ENCODE data around the gene NFYA. TPM values are rescaled to one million over a fixed set of nuclear protein-coding genes. Genes with fewer than 3 reads are reported as not detected.
"Not testable (repeated sequence)": the region's sequence is repeated elsewhere in the genome, so short reads cannot be mapped to it uniquely, and the experiment has no call there.

The NFYA gene
- total RNA-seq, 2 experiments from 2014 or later = 26.7 to 27.3 TPM

DNA sequence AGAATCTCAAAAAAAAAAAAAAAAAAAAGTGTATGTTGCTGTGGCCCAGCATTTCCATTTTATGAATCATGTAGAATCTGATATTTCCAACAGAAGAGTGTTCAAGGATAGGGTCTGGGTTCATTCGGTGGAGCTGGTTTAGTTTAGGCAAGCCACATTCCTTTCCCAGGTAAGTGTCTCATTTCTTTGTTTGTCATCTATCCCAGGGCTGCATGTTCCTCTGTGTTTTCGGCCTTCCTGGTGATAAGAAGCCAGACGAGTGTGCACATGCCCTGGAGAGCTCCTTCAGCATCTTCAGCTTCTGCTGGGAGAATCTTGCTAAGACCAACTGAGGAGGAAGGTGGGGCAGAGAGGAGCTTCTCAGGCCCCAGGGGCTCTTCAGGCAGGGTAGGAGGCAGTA, 38.2 kb downstream of the NFYA start:
- CTCF ChIA-PET = no interaction called here
- TF ChIP-seq, protein P1, sequence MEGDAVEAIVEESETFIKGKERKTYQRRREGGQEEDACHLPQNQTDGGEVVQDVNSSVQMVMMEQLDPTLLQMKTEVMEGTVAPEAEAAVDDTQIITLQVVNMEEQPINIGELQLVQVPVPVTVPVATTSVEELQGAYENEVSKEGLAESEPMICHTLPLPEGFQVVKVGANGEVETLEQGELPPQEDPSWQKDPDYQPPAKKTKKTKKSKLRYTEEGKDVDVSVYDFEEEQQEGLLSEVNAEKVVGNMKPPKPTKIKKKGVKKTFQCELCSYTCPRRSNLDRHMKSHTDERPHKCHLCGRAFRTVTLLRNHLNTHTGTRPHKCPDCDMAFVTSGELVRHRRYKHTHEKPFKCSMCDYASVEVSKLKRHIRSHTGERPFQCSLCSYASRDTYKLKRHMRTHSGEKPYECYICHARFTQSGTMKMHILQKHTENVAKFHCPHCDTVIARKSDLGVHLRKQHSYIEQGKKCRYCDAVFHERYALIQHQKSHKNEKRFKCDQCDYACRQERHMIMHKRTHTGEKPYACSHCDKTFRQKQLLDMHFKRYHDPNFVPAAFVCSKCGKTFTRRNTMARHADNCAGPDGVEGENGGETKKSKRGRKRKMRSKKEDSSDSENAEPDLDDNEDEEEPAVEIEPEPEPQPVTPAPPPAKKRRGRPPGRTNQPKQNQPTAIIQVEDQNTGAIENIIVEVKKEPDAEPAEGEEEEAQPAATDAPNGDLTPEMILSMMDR (IDR thresholded peaks at IDR 0.05) = no peak
- H3K27me3 ChIP-seq (ENCODE audit: control insufficient read depth in 1 of 2, insufficient read depth in 2 of 2, low read length in 2 of 2) = no peaks in the 10 kb centered on the region
- ATAC-seq (ENCODE audit: poor library complexity) (no peak), DNase-seq (no peak)
- Mint-ChIP-seq H3K27ac (no peak overlapping the region), H3K27me3 (no peaks in the 10 kb centered on the region), H3K4me1 (ENCODE audit: low read depth) (no peaks in the 10 kb centered on the region), H3K9me3 (no peaks in the 10 kb centered on the region), H3K4me3 (no peak overlapping the region), H3K36me3 (ENCODE audit: low read depth) (peaks cover 30% of the 10 kb centered on the region)
- POLR2A ChIA-PET = no interaction called here
- no peaks in the 10 kb centered on the region for H3K4me1 ChIP-seq (ENCODE audit: insufficient read depth, low read length)
- no peaks in the 10 kb centered on the region for H3K36me3 ChIP-seq (ENCODE audit: insufficient read depth, low read length)
- no peak overlapping the region for H3K4me3 ChIP-seq (ENCODE audit: low read length)
- H3K27ac ChIP-seq (ENCODE audit: low read depth in 1 of 2, low read length in 2 of 2) = no peak overlapping the region
- intact Hi-C loops (cut with DNase I, micrococcal nuclease) = no loop called here
- H3K9me3 ChIP-seq (ENCODE audit: control insufficient read depth in 1 of 2, insufficient read depth in 1 of 2, low read length in 2 of 2) = no peaks in the 10 kb centered on the region

DNA sequence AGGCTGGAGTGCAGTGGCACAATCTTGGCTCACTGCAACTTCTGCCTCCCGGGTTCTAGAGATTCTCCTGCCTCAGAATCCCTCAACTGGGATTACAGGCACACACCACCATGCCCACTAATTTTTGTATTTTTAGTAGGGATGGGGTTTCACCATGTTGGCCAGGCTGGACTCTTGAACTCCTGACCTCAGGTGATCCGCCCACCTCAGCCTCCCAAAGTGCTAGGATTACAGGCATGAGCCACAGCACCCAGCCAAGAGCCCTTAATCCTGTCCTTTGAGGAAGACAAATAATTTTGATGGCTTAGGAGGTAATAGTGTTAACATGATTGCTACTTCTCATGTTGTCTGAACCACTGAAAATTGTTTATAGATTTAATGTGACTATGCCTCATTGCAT, 42.3 kb downstream of the NFYA start:
- intact Hi-C loops (cut with DNase I, micrococcal nuclease) = loop anchor here in 1 of 2 experiments (5.0 kb wide), 1 partner anchor 42 kb away; no protein-coding TSS in a partner anchor
- H3K27me3 ChIP-seq (ENCODE audit: control insufficient read depth in 1 of 2, insufficient read depth in 2 of 2, low read length in 2 of 2) = not testable (repeated sequence)

DNA sequence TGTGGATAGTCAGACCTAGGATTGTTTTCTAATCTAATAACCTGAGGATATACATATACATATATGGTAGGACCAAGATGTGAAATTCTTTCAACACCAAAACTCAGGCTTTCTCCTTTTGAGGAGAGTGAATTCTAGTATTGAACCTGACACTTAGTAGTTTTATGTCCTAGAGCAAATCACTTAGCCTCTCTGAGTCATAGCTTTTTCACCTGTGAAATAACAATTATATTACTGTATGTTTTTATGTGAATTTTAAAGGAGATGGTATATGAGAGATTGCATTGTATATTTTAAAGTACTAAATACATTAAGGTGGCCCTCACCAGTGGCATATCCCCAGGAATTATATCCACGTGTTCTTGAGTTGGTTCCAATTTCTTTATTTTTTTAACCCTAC, 46.7 kb downstream of the NFYA start:
- H3K9me3 ChIP-seq (ENCODE audit: control insufficient read depth in 1 of 2, insufficient read depth in 1 of 2, low read length in 2 of 2) = no peaks in the 10 kb centered on the region
- H3K27me3 ChIP-seq (ENCODE audit: control insufficient read depth in 1 of 2, insufficient read depth in 2 of 2, low read length in 2 of 2) = no peaks in the 10 kb centered on the region
- Mint-ChIP-seq H3K27me3 (no peaks in the 10 kb centered on the region), H3K4me3 (no peak overlapping the region), H3K27ac (no peak overlapping the region), H3K36me3 (ENCODE audit: low read depth) (peaks cover 71% of the 10 kb centered on the region), H3K4me1 (ENCODE audit: low read depth) (no peaks in the 10 kb centered on the region), H3K9me3 (no peaks in the 10 kb centered on the region)
- no peak for ATAC-seq (ENCODE audit: poor library complexity)
- H3K27ac ChIP-seq (ENCODE audit: low read depth in 1 of 2, low read length in 2 of 2) = no peak overlapping the region
- ChIA-PET POLR2A (no interaction called here), CTCF (no interaction called here)
- DNase-seq = no peak
- TF ChIP-seq, protein P1 (IDR thresholded peaks at IDR 0.05) = no peak
- no peaks in the 10 kb centered on the region for H3K4me1 ChIP-seq (ENCODE audit: insufficient read depth, low read length)
- peaks cover 19% of the 10 kb centered on the region for H3K36me3 ChIP-seq (ENCODE audit: insufficient read depth, low read length)
- intact Hi-C loops (cut with DNase I, micrococcal nuclease) = loop anchor here in 1 of 2 experiments (5.0 kb wide), 1 partner anchor 38 kb away; no protein-coding TSS in a partner anchor
- no peak overlapping the region for H3K4me3 ChIP-seq (ENCODE audit: low read length)

More for the DNA sequence above, 42.3 kb downstream of the NFYA start:
- CTCF ChIA-PET = interaction anchor here (1.2 kb wide), 1 partner anchor 22 kb away, joined by 4 read pairs; no protein-coding TSS in a partner anchor
- H3K4me1 Mint-ChIP-seq (ENCODE audit: low read depth); DNase-seq; ATAC-seq (ENCODE audit: poor library complexity); H3K9me3 ChIP-seq (ENCODE audit: control insufficient read depth in 1 of 2, insufficient read depth in 1 of 2, low read length in 2 of 2); POLR2A ChIA-PET; H3K9me3 Mint-ChIP-seq; H3K27ac Mint-ChIP-seq; H3K4me1 ChIP-seq (ENCODE audit: insufficient read depth, low read length); H3K27me3 Mint-ChIP-seq; H3K4me3 ChIP-seq (ENCODE audit: low read length); H3K36me3 ChIP-seq (ENCODE audit: insufficient read depth, low read length); H3K4me3 Mint-ChIP-seq; H3K27ac ChIP-seq (ENCODE audit: low read depth in 1 of 2, low read length in 2 of 2): not testable (repeated sequence)
- H3K36me3 Mint-ChIP-seq (ENCODE audit: low read depth) = peaks cover 39% of the 10 kb centered on the region

DNA sequence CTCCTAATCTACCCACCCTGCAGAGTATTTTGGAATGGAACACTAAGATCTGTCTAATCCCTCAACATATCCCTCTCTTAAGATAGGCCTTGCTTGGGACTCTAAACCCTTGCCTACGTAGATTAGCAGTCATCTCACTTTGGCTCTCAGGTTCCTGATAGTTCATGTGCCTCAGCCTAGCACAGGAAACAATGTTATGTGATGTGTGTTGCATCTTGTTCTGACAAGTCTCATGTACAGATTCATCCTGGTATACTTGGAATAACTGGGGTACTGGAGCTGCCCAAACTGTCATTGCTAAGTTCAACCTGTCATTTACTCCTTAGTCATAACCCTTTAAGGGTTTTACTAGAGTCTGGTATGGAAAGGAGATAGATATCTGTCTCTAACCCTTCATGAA, 47.3 kb downstream of the NFYA start:
- Histone ChIP-seq H3K27me3 (ENCODE audit: control insufficient read depth in 1 of 2, insufficient read depth in 2 of 2, low read length in 2 of 2) (no peaks in the 10 kb centered on the region), H3K4me3 (ENCODE audit: low read length) (no peak overlapping the region), H3K36me3 (ENCODE audit: insufficient read depth, low read length) (peaks cover 19% of the 10 kb centered on the region), H3K9me3 (ENCODE audit: control insufficient read depth in 1 of 2, insufficient read depth in 1 of 2, low read length in 2 of 2) (no peaks in the 10 kb centered on the region), H3K27ac (ENCODE audit: low read depth in 1 of 2, low read length in 2 of 2) (no peak overlapping the region), H3K4me1 (ENCODE audit: insufficient read depth, low read length) (no peaks in the 10 kb centered on the region)
- intact Hi-C loops (cut with DNase I, micrococcal nuclease) = no loop called here
- Mint-ChIP-seq H3K27ac (no peak overlapping the region), H3K9me3 (no peaks in the 10 kb centered on the region), H3K36me3 (ENCODE audit: low read depth) (peaks cover 72% of the 10 kb centered on the region), H3K4me3 (no peak overlapping the region), H3K4me1 (ENCODE audit: low read depth) (no peaks in the 10 kb centered on the region), H3K27me3 (no peaks in the 10 kb centered on the region)
- ChIA-PET POLR2A (no interaction called here), CTCF (no interaction called here)
- DNase-seq (no peak), ATAC-seq (ENCODE audit: poor library complexity) (no peak)
- TF ChIP-seq, protein P1 (IDR thresholded peaks at IDR 0.05) = no peak
